GM12801 (cell line): Measurements from ENCODE around the gene SNX18.

Experiments
- CTCF ChIP-seq: IDR thresholded peaks from one replicate; pipeline ENCODE4 v1.5.1; 2011; ENCODE audit warnings: control low read depth; ENCODE audit not compliant: insufficient read length; ENCODE audit errors: extremely low read depth

SNX18 gene

GRCh38 chr5:54593779-54594178 is 76.2 kb downstream of the SNX18 start:
- TF ChIP-seq CTCF: no peak

GRCh38 chr5:54594181-54594580 is 76.6 kb downstream of the SNX18 start:
- TF ChIP-seq CTCF: no peak

GRCh38 chr5:54595721-54596120 is 78.2 kb downstream of the SNX18 start:
- no peak for TF ChIP-seq CTCF
